ENCODE results near the gene UNC5C. TPM values are rescaled to one million over a fixed set of nuclear protein-coding genes. Genes with fewer than 3 reads are reported as not detected.

UNC5C gene
- total RNA-seq, 1 experiment from 2014 or later, result 8.2 TPM

DNA sequence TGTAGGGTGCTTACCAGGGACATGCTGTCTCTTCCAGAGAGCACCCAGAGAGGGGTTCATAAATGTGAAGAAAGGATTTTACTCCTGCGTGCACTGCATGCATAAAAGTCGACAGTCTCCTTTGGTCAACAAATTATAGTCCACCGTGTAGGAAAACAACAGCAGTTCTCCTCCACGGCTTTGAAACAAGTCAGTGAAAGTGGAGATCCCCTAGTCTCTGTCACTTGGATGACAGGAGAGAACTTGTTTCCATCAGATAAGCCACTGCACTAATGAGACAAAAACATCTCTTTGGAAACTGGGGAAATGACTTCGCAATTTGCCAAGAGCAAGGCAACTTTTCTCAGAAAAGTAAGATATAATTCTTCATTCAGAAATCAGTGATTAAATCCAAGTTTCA is 9.7 kb downstream of the UNC5C start:
- Histone ChIP-seq H3K9me3 (ENCODE audit: control insufficient read depth, insufficient read depth, low read depth, low read length) (no peaks in the 10 kb centered on the region), H3K27ac (ENCODE audit: low read length) (no peak overlapping the region), H3K36me3 (ENCODE audit: control insufficient read depth, insufficient read depth, low read length) (no peaks in the 10 kb centered on the region), H3K4me1 (ENCODE audit: control insufficient read depth, insufficient read depth, low read length) (peaks cover 10% of the 10 kb centered on the region; the same call in 1 of the 2 replicates), H3K27me3 (ENCODE audit: control insufficient read depth, insufficient read depth, low read length) (no peaks in the 10 kb centered on the region), H3K4me3 (ENCODE audit: low read depth in 2 of 2, low read length in 2 of 2) (no peak overlapping the region)
- ATAC-seq (no peak), DNase-seq (ENCODE audit: low read depth, low spot score) (no peak)
- TF ChIP-seq POLR2AphosphoS5 (IDR thresholded peaks at IDR 0.05; ENCODE audit: low read depth, low read length) (no peak), TCF7L2 (IDR thresholded peaks at IDR 0.05; ENCODE audit: low read depth, low read length) (no peak), SIN3A (IDR thresholded peaks at IDR 0.05; ENCODE audit: borderline replicate concordance, insufficient read depth, low read depth, low read length) (no peak)
- TF ChIP-seq, protein P1, sequence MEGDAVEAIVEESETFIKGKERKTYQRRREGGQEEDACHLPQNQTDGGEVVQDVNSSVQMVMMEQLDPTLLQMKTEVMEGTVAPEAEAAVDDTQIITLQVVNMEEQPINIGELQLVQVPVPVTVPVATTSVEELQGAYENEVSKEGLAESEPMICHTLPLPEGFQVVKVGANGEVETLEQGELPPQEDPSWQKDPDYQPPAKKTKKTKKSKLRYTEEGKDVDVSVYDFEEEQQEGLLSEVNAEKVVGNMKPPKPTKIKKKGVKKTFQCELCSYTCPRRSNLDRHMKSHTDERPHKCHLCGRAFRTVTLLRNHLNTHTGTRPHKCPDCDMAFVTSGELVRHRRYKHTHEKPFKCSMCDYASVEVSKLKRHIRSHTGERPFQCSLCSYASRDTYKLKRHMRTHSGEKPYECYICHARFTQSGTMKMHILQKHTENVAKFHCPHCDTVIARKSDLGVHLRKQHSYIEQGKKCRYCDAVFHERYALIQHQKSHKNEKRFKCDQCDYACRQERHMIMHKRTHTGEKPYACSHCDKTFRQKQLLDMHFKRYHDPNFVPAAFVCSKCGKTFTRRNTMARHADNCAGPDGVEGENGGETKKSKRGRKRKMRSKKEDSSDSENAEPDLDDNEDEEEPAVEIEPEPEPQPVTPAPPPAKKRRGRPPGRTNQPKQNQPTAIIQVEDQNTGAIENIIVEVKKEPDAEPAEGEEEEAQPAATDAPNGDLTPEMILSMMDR (IDR thresholded peaks at IDR 0.05), result no peak
- TF ChIP-seq, protein P2, sequence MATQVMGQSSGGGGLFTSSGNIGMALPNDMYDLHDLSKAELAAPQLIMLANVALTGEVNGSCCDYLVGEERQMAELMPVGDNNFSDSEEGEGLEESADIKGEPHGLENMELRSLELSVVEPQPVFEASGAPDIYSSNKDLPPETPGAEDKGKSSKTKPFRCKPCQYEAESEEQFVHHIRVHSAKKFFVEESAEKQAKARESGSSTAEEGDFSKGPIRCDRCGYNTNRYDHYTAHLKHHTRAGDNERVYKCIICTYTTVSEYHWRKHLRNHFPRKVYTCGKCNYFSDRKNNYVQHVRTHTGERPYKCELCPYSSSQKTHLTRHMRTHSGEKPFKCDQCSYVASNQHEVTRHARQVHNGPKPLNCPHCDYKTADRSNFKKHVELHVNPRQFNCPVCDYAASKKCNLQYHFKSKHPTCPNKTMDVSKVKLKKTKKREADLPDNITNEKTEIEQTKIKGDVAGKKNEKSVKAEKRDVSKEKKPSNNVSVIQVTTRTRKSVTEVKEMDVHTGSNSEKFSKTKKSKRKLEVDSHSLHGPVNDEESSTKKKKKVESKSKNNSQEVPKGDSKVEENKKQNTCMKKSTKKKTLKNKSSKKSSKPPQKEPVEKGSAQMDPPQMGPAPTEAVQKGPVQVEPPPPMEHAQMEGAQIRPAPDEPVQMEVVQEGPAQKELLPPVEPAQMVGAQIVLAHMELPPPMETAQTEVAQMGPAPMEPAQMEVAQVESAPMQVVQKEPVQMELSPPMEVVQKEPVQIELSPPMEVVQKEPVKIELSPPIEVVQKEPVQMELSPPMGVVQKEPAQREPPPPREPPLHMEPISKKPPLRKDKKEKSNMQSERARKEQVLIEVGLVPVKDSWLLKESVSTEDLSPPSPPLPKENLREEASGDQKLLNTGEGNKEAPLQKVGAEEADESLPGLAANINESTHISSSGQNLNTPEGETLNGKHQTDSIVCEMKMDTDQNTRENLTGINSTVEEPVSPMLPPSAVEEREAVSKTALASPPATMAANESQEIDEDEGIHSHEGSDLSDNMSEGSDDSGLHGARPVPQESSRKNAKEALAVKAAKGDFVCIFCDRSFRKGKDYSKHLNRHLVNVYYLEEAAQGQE (IDR thresholded peaks at IDR 0.05; ENCODE audit: insufficient read depth in 1 of 2, low read depth in 2 of 2, low read length in 1 of 2), result no peak
- ChIA-PET POLR2A (no interaction called here), CTCF (no interaction called here)
- in situ Hi-C loops (cut with HindIII; ENCODE audit: low pct_unique_long_range_greater_than_20kb, low sequenced_read_pairs), result no loop called here
- intact Hi-C loops (cut with micrococcal nuclease; ENCODE audit: unreplicated experiment), result no loop called here
- BruUV-seq (replicated peaks), result no TSS peak

- ChIA-PET CTCF (no interaction called here), POLR2A (no interaction called here)
- H3K27me3 ChIP-seq (ENCODE audit: control insufficient read depth, insufficient read depth, low read length), result no peaks in the 10 kb centered on the region
- H3K27ac ChIP-seq (ENCODE audit: low read length), result no peak overlapping the region
- BruUV-seq (replicated peaks), result no TSS peak
- H3K36me3 ChIP-seq (ENCODE audit: control insufficient read depth, insufficient read depth, low read length), result no peaks in the 10 kb centered on the region
- TF ChIP-seq POLR2AphosphoS5 (IDR thresholded peaks at IDR 0.05; ENCODE audit: low read depth, low read length), result no peak
- TF ChIP-seq TCF7L2 (IDR thresholded peaks at IDR 0.05; ENCODE audit: low read depth, low read length), result no peak
- TF ChIP-seq SIN3A (IDR thresholded peaks at IDR 0.05; ENCODE audit: borderline replicate concordance, insufficient read depth, low read depth, low read length), result no peak
- TF ChIP-seq, protein P2 (IDR thresholded peaks at IDR 0.05; ENCODE audit: insufficient read depth in 1 of 2, low read depth in 2 of 2, low read length in 1 of 2), result no peak
- TF ChIP-seq, protein P1 (IDR thresholded peaks at IDR 0.05), result no peak
- no peaks in the 10 kb centered on the region for H3K9me3 ChIP-seq (ENCODE audit: control insufficient read depth, insufficient read depth, low read depth, low read length)
- intact Hi-C loops (cut with micrococcal nuclease; ENCODE audit: unreplicated experiment), result no loop called here
- peaks cover 10% of the 10 kb centered on the region; the same call in 1 of the 2 replicates for H3K4me1 ChIP-seq (ENCODE audit: control insufficient read depth, insufficient read depth, low read length)
- no peak for ATAC-seq
- in situ Hi-C loops (cut with HindIII; ENCODE audit: low pct_unique_long_range_greater_than_20kb, low sequenced_read_pairs), result no loop called here
- DNase-seq (ENCODE audit: low read depth, low spot score), result no peak
- no peak overlapping the region for H3K4me3 ChIP-seq (ENCODE audit: low read depth in 2 of 2, low read length in 2 of 2)
These were observed 10.8 kb downstream of the UNC5C start for GRCh38 chr4:95537863-95538488.

Measured in Panc1 (cell line).